Measurements from ENCODE around the gene ERG28.

DNA sequence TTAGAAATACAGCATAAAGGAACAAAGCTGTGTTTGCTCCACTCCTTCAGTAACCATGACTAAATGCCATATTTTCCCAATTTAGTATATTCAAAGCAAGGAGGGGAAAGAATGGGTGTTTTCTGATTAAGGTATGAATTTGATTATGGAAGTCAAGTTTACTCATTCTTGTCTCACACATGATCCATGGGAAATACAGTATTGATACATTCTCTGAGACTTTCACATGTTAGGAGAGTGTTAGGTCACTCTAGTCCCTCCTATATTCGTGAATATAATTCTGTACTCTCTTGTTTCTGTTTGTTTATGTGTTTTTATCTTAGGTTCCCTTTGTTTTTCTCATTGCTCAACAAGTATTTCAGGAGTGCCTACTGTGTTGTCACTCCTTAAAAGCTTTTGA, 42.8 kb upstream of the ERG28 start:
- TF ChIP-seq, protein P1, sequence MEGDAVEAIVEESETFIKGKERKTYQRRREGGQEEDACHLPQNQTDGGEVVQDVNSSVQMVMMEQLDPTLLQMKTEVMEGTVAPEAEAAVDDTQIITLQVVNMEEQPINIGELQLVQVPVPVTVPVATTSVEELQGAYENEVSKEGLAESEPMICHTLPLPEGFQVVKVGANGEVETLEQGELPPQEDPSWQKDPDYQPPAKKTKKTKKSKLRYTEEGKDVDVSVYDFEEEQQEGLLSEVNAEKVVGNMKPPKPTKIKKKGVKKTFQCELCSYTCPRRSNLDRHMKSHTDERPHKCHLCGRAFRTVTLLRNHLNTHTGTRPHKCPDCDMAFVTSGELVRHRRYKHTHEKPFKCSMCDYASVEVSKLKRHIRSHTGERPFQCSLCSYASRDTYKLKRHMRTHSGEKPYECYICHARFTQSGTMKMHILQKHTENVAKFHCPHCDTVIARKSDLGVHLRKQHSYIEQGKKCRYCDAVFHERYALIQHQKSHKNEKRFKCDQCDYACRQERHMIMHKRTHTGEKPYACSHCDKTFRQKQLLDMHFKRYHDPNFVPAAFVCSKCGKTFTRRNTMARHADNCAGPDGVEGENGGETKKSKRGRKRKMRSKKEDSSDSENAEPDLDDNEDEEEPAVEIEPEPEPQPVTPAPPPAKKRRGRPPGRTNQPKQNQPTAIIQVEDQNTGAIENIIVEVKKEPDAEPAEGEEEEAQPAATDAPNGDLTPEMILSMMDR (conservative IDR thresholded peaks at IDR 0.05 in 1 of 2, IDR thresholded peaks at IDR 0.05 in 1 of 2; ENCODE audit: low read depth in 1 of 2, low read length in 2 of 2) = no peak
- TF ChIP-seq EZH2 (IDR thresholded peaks at IDR 0.05; ENCODE audit: low read length, missing control alignments) = no peak

All from fibroblast of lung (primary cell).